Nephron progenitor cell (in vitro differentiated cells): ENCODE results near the gene ATG4D.

ENCODE experiments used
- DNase-seq: peaks from one replicate; pipeline ENCODE4 v3.0.0; 2021
- H3K27ac Mint-ChIP-seq: 2 replicates; pipeline ENCODE4 v1.8.0; 2021; ENCODE audit warnings: mild to moderate bottlenecking, moderate library complexity, mixed read lengths
- H3K27me3 Mint-ChIP-seq: 2 replicates; pipeline ENCODE4 v1.8.0; 2021; ENCODE audit warnings: mild to moderate bottlenecking, low read depth, mixed read lengths; ENCODE audit not compliant: poor library complexity
- H3K36me3 Mint-ChIP-seq: 2 replicates; pipeline ENCODE4 v1.8.0; 2021; ENCODE audit warnings: low read depth, mixed read lengths
- H3K4me1 Mint-ChIP-seq: 2 replicates; pipeline ENCODE4 v1.8.0; 2021; ENCODE audit warnings: mixed read lengths
- H3K4me3 Mint-ChIP-seq: 2 replicates; pipeline ENCODE4 v1.8.0; 2021; ENCODE audit warnings: mild to moderate bottlenecking, moderate library complexity, mixed read lengths
- H3K9me3 Mint-ChIP-seq: 2 replicates; pipeline ENCODE4 v1.8.0; 2021; ENCODE audit warnings: mild to moderate bottlenecking, moderate library complexity, mixed read lengths
- CTCF ChIP-seq: fragments of 200-600 bp; sonication (generic); IDR thresholded peaks from 2 replicates; pipeline ENCODE4 v1.5.0; 2021; ENCODE audit warnings: antibody characterized with exemption

The ATG4D gene

GRCh38 chr19:10517361-10517759, 26.3 kb upstream of the ATG4D start, which contains the start of gene S1PR5:
S1PR5 (minus strand) TSS chr19:10517447; CDS start chr19:10515011, 2,436 bp downstream.
- H3K9me3 Mint-ChIP-seq, result no peaks in the 10 kb centered on the region
- H3K4me1 Mint-ChIP-seq, result peaks cover 46% of the 10 kb centered on the region
- peaks cover 46% of the 10 kb centered on the region for H3K27me3 Mint-ChIP-seq
- H3K27ac Mint-ChIP-seq, result peak within 1 kb of the TSS; percentile 90
- peak within 1 kb of the TSS; percentile 92 for H3K4me3 Mint-ChIP-seq
- peaks cover 11% of the 10 kb centered on the region for H3K36me3 Mint-ChIP-seq
- TF ChIP-seq CTCF, result no peak
- DNase-seq, result peak; percentile 73

- Mint-ChIP-seq H3K27ac (peak overlapping the region; percentile 90), H3K4me1 (peaks cover 47% of the 10 kb centered on the region), H3K9me3 (no peaks in the 10 kb centered on the region), H3K27me3 (peaks cover 40% of the 10 kb centered on the region), H3K4me3 (peak overlapping the region; percentile 86), H3K36me3 (peaks cover 11% of the 10 kb centered on the region)
- TF ChIP-seq CTCF, result no peak
- DNase-seq, result peak; percentile 69
Measured at GRCh38 chr19:10517760-10518443, 25.8 kb upstream of the ATG4D start.

GRCh38 chr19:10518444-10519361, 25.0 kb upstream of the ATG4D start:
- Mint-ChIP-seq H3K36me3 (peaks cover 3% of the 10 kb centered on the region), H3K27ac (no peak overlapping the region), H3K4me3 (peak overlapping the region; percentile 86), H3K9me3 (no peaks in the 10 kb centered on the region), H3K27me3 (peaks cover 33% of the 10 kb centered on the region), H3K4me1 (peaks cover 47% of the 10 kb centered on the region)
- no peak for TF ChIP-seq CTCF
- DNase-seq, result peak; percentile 25

GRCh38 chr19:10519421-10519820, 24.3 kb upstream of the ATG4D start:
- peaks cover 47% of the 10 kb centered on the region for H3K4me1 Mint-ChIP-seq
- DNase-seq, result no peak
- H3K27ac Mint-ChIP-seq, result no peak overlapping the region
- H3K36me3 Mint-ChIP-seq, result no peaks in the 10 kb centered on the region
- no peak for TF ChIP-seq CTCF
- peak overlapping the region; percentile 86 for H3K4me3 Mint-ChIP-seq
- peaks cover 36% of the 10 kb centered on the region for H3K27me3 Mint-ChIP-seq
- no peaks in the 10 kb centered on the region for H3K9me3 Mint-ChIP-seq

- DNase-seq, result no peak
- H3K4me1 Mint-ChIP-seq, result peaks cover 38% of the 10 kb centered on the region
- H3K27me3 Mint-ChIP-seq, result peaks cover 31% of the 10 kb centered on the region
- no peaks in the 10 kb centered on the region for H3K36me3 Mint-ChIP-seq
- no peak overlapping the region for H3K27ac Mint-ChIP-seq
- TF ChIP-seq CTCF, result no peak
- H3K9me3 Mint-ChIP-seq, result no peaks in the 10 kb centered on the region
- H3K4me3 Mint-ChIP-seq, result no peak overlapping the region
Measured at GRCh38 chr19:10520652-10521318, 22.9 kb upstream of the ATG4D start.
